GM12878 (cell line): ENCODE results near the gene SNX32. TPM values are rescaled to one million over a fixed set of nuclear protein-coding genes. Genes with fewer than 3 reads are reported as not detected.

Experiments
- ATAC-seq: fragments of 200-7000 bp; cut with Tn5 transposase; 3 replicates; pipeline ENCODE4 v1.9.1; 2020; ENCODE audit warnings: mild to moderate bottlenecking, moderate library complexity
- BruUV-seq: library from RNA; stranded (reverse); fragments of 400-500 nt; replicated peaks from 2 replicates; lab custom pipeline; 2021; lab: Mats Ljungman, UMichigan
- CTCF ChIA-PET: fragments of 300-600 bp; sonication (Branson Sonifier 250); formaldehyde crosslinking; extraction: SDS; loops from one replicate; lab custom pipeline; 2021; ENCODE audit warnings: inconsistent platforms; lab: Yijun Ruan, JAX
- POLR2A ChIA-PET: fragments of 350-600 bp; formaldehyde crosslinking; extraction: SDS; loops from one replicate; lab custom pipeline; 2021; ENCODE audit warnings: inconsistent platforms; lab: Charles Lee
- RAD21 ChIA-PET: fragments of 300-600 bp; sonication (Branson Sonifier 250); formaldehyde crosslinking; loops from one replicate; lab custom pipeline; 2023; ENCODE audit warnings: antibody characterized with exemption; ENCODE audit not compliant: unreplicated experiment; lab: Charles Lee
- SMC1A ChIA-PET: fragments of 300-600 bp; sonication (Branson Sonifier 250); formaldehyde crosslinking; loops from one replicate; lab custom pipeline; 2023; ENCODE audit not compliant: unreplicated experiment, uncharacterized antibody; lab: Charles Lee
- DNase-seq: peaks from one replicate; pipeline ENCODE4 v3.0.0-alpha.2; 2011; ENCODE audit warnings: low read depth, low spot score
- FAIRE-seq: peaks from 3 replicates; lab custom pipeline; 2011; peaks lifted over from hg19 to GRCh38; lab: Jason Lieb, UNC
- H2AFZ ChIP-seq: 2 replicates; pipeline ENCODE4 v1.6.0; 2011; ENCODE audit warnings: low read depth, low read length, control low read depth; ENCODE audit not compliant: control insufficient read depth
- H3K27ac ChIP-seq: 2 replicates; pipeline ENCODE4 v1.5.1; 2011; ENCODE audit warnings: control low read depth; ENCODE audit not compliant: control insufficient read depth, insufficient read depth
- H3K27me3 ChIP-seq, 2 experiments: replicated peaks in 1 of 2; 2 replicates each; pipeline versions ENCODE4 v1.6.0 to v1.6.1; 2011; ENCODE audit warnings: low read length in 1 of 2; ENCODE audit not compliant: control insufficient read depth in 2 of 2, insufficient read depth in 2 of 2
- H3K36me3 ChIP-seq, 2 experiments: 2 replicates each; pipeline ENCODE4 v1.5.1; 2011; ENCODE audit warnings: low read length in 1 of 2; ENCODE audit not compliant: control insufficient read depth in 2 of 2, insufficient read depth in 2 of 2
- H3K4me1 ChIP-seq: 2 replicates; pipeline ENCODE4 v1.6.1; 2011; ENCODE audit warnings: mild to moderate bottlenecking, low read length, moderate library complexity, mixed read lengths; ENCODE audit not compliant: control insufficient read depth, insufficient read depth
- H3K4me2 ChIP-seq: 2 replicates; pipeline ENCODE4 v1.6.0; 2011; ENCODE audit warnings: control low read depth; ENCODE audit not compliant: control insufficient read depth, insufficient read depth
- H3K4me3 ChIP-seq: fragments of 200-600 bp; sonication (generic); 2 replicates; pipeline ENCODE4 v1.5.1; 2016
- H3K79me2 ChIP-seq: 2 replicates; pipeline ENCODE4 v1.6.0; 2011; ENCODE audit warnings: low read length; ENCODE audit not compliant: control insufficient read depth, insufficient read depth
- H3K9ac ChIP-seq: 2 replicates; pipeline ENCODE4 v1.8.0; 2011; ENCODE audit warnings: low read length, control low read depth, mixed read lengths; ENCODE audit not compliant: control insufficient read depth, insufficient read depth
- H3K9me3 ChIP-seq: replicated peaks from 3 replicates; pipeline ENCODE4 v1.5.1; 2011; ENCODE audit warnings: mild to moderate bottlenecking, low read length; ENCODE audit not compliant: control insufficient read depth, insufficient read depth
- H4K20me1 ChIP-seq: 2 replicates; pipeline ENCODE4 v1.6.0; 2011; ENCODE audit not compliant: control insufficient read depth, insufficient read depth
- CBX3 ChIP-seq: fragments of 200-600 bp; sonication (generic); IDR thresholded peaks from 2 replicates; pipeline ENCODE4 v1.6.1; 2016; ENCODE audit warnings: low read depth, borderline replicate concordance
- CTCF ChIP-seq, 3 experiments: IDR thresholded peaks in 2 of 3; conservative IDR thresholded peaks in 1 of 3; 2 replicates each; pipeline ENCODE4 v1.5.1; 2011; ENCODE audit warnings: low read depth in 3 of 3, low read length in 3 of 3, mild to moderate bottlenecking in 3 of 3, control low read depth in 2 of 3, moderate library complexity in 2 of 3, inconsistent platforms in 1 of 3, mixed read lengths in 1 of 3; ENCODE audit not compliant: control insufficient read depth in 2 of 3, insufficient read depth in 1 of 3; ENCODE audit errors: extremely low read depth in 1 of 3
- IRF5 ChIP-seq: fragments of 450-650 bp; IDR thresholded peaks from 2 replicates; pipeline ENCODE4 v1.6.1; 2017; ENCODE audit warnings: borderline replicate concordance
- MTA3 ChIP-seq: IDR thresholded peaks from 2 replicates; pipeline ENCODE4 v1.6.1; 2012; ENCODE audit warnings: low read length, inconsistent platforms, borderline replicate concordance
- MYB ChIP-seq: fragments of 150-350 bp; IDR thresholded peaks from 2 replicates; pipeline ENCODE4 v1.6.1; 2014; ENCODE audit warnings: mild to moderate bottlenecking, low read depth, low read length, borderline replicate concordance
- NR2C1 ChIP-seq: fragments of 450-650 bp; IDR thresholded peaks from 2 replicates; pipeline ENCODE4 v1.6.1; 2017; ENCODE audit warnings: antibody characterized with exemption, mild to moderate bottlenecking, moderate library complexity
- PAX5 ChIP-seq: IDR thresholded peaks from 2 replicates; pipeline ENCODE4 v1.6.1; 2011; ENCODE audit warnings: low read depth, low read length, borderline replicate concordance
- POLR2A ChIP-seq: IDR thresholded peaks from 2 replicates; pipeline ENCODE4 v1.6.1; 2011; ENCODE audit warnings: low read depth, mild to moderate bottlenecking, low read length
- POLR2AphosphoS5 ChIP-seq: IDR thresholded peaks from 2 replicates; pipeline ENCODE4 v1.6.1; 2011; ENCODE audit warnings: mild to moderate bottlenecking, low read length, inconsistent platforms
- RAD21 ChIP-seq: IDR thresholded peaks from 2 replicates; pipeline ENCODE4 v1.6.1; 2011; ENCODE audit warnings: mild to moderate bottlenecking, low read depth, low read length, moderate library complexity; ENCODE audit not compliant: insufficient read depth
- RFX5 ChIP-seq: IDR thresholded peaks from 2 replicates; pipeline ENCODE4 v1.6.1; 2011; ENCODE audit warnings: low read depth, low read length, improper control_type of control experiment
- SREBF2 ChIP-seq: IDR thresholded peaks from 2 replicates; pipeline ENCODE4 v1.6.1; 2012; ENCODE audit warnings: mild to moderate bottlenecking, low read length
- TARDBP ChIP-seq: IDR thresholded peaks from 2 replicates; pipeline ENCODE4 v1.6.1; 2016; ENCODE audit warnings: borderline replicate concordance
- TCF12 ChIP-seq: IDR thresholded peaks from 2 replicates; pipeline ENCODE4 v1.6.1; 2011; ENCODE audit warnings: low read depth, mild to moderate bottlenecking, low read length
- WGBS: methylation state at CpG from one replicate; pipeline ENCODE4 v1.1.6; 2016; ENCODE audit warnings: low lambda C conversion rate; ENCODE audit not compliant: insufficient replicate concordance, insufficient coverage; ENCODE audit errors: missing lambda C conversion rate; 5-methylcytosine and 5-hydroxymethylcytosine counted together
- in situ Hi-C: fragments of 300-500 bp; cut with MboI; formaldehyde crosslinking; loops from 9 replicates; pipeline ENCODE4 v1.14.3; 2018; ENCODE audit warnings: mixed read lengths
- intact Hi-C: fragments of 100-400 bp; cut with micrococcal nuclease; formaldehyde crosslinking; loops from one replicate; pipeline ENCODE4 v1.14.2; 2022; ENCODE audit not compliant: unreplicated experiment
- polyA plus RNA-seq, 11 experiments: library from polyadenylated mRNA; depleted of rRNA in 4 of 11; unstranded in 6 of 11; stranded (reverse) in 5 of 11; fragments of >200 nt; fragmentation: Nextera tagmentation in 4 of 11; fragmentation: Illumina TruSeq in 1 of 11; extraction: Ambion mirVana in 4 of 11; extraction: Trizol in 1 of 11; gene quantifications; 1 replicate in 1 of 11; 2 replicates in 10 of 11; pipeline versions ENCODE4 v1.2.1 to v1.2.3, GENCODE V29; 2011 to 2016; ENCODE audit warnings: inconsistent platforms in 2 of 11, missing spikeins in 2 of 11, low read depth in 1 of 11
- total RNA-seq, 4 experiments: library from RNA; depleted of rRNA in 3 of 4; stranded (reverse); fragments of >200 nt in 3 of 4; fragmentation: Illumina TruSeq in 1 of 4; extraction: Trizol in 1 of 4; gene quantifications; 2 replicates each; pipeline versions ENCODE4 v1.2.1 to v1.2.3, GENCODE V29; 2013 to 2021

The SNX32 gene
- total and polyA plus RNA-seq, 10 of the 15 experiments (the other 5 are each of a cell fraction or from before 2014, with no cell fraction given), result 0.04 to 1.5 (median 0.11) TPM; not detected in 1

- ChIA-PET CTCF (interaction anchor here (0.6 to 1.2 kb wide), 4 partner anchors 10 to 137 kb away, joined by 3 to 4 read pairs (median 4); no protein-coding TSS in a partner anchor), SMC1A (no interaction called here), RAD21 (interaction anchor here (0.5 kb wide), 1 partner anchor 281 kb away, joined by 3 read pairs; the partner anchor contains the start of gene FAM89B), POLR2A (interaction anchor here (1.1 kb wide), 1 partner anchor 147 kb away, joined by 4 read pairs; no protein-coding TSS in a partner anchor)
- Histone ChIP-seq H3K27ac (no peak overlapping the region), H3K4me1 (peaks cover 10% of the 10 kb centered on the region), H3K9ac (no peak overlapping the region), H3K27me3 (no peaks in the 10 kb centered on the region), H2AFZ (no peak overlapping the region), H3K36me3 (peaks cover 32 to 41% of the 10 kb centered on the region in 2 experiments; a peak in 3 of 4 replicates), H3K4me2 (no peak overlapping the region), H3K79me2 (peaks cover 42% of the 10 kb centered on the region), H4K20me1 (peaks cover 24% of the 10 kb centered on the region), H3K4me3 (no peak overlapping the region), H3K9me3 (peaks cover 2% of the 10 kb centered on the region; the same call in 2 of the 3 replicates)
- 91% methylated on average over 6 of the region's 6 CpGs for WGBS
- TF ChIP-seq POLR2A, result peak; percentile 57
- 0 out of 6 replicates have a peak, but pooled peaks of 1 of the 3 experiments have one; percentile 2 for TF ChIP-seq CTCF (IDR thresholded peaks at IDR 0.05 in 2 of 3, conservative IDR thresholded peaks at IDR 0.05 in 1 of 3; ENCODE audit: control insufficient read depth in 2 of 3, extremely low read depth in 1 of 3, insufficient read depth in 1 of 3, low read depth in 3 of 3, low read length in 3 of 3)
- TF ChIP-seq PAX5, result 0 out of 2 replicates have a peak, but pooled peaks have one; percentile 9
- TF ChIP-seq RAD21, result no peak
- TF ChIP-seq TARDBP, result no peak
- TF ChIP-seq SREBF2, result no peak
- TF ChIP-seq MYB, result no peak
- no peak for TF ChIP-seq TCF12
- no peak for TF ChIP-seq MTA3
- TF ChIP-seq IRF5, result no peak
- no peak for TF ChIP-seq RFX5
- peak; percentile 21; the same call in 1 of the 2 replicates for TF ChIP-seq POLR2AphosphoS5
- TF ChIP-seq CBX3, result no peak
- TF ChIP-seq NR2C1, result no peak
- intact Hi-C loops, result no loop called here
- no peak for DNase-seq
- no peak for FAIRE-seq
- no TSS peak for BruUV-seq
- no peak for ATAC-seq
- in situ Hi-C loops, result loop anchor here (25.0 kb wide), 1 partner anchor 1616 kb away; the partner anchor contains the start of genes DNAJC4, FKBP2, NUDT22 and PPP1R14B
Measured at GRCh38 chr11:65853246-65853979, 19.6 kb downstream of the SNX32 start.
